ENCODE measurements around the gene LAMA2. TPM values are rescaled to one million over a fixed set of nuclear protein-coding genes. Genes with fewer than 3 reads are reported as not detected.

Gene LAMA2
- total and polyA plus RNA-seq, 4 donors, result 23.9 to 172 (median 78.5) TPM

GRCh38 chr6:129282019-129282418 is 399.1 kb downstream of the LAMA2 start:
- no peak overlapping the region for H3K4me3 ChIP-seq (ENCODE audit: low read depth, low read length)
- peak in 1 of 6 donors; percentile 67 for DNase-seq (ENCODE audit: low read depth in 4 of 6, low spot score in 6 of 6)
- no peak overlapping the region for H3K27ac ChIP-seq (ENCODE audit: low read depth, low read length)

DNA sequence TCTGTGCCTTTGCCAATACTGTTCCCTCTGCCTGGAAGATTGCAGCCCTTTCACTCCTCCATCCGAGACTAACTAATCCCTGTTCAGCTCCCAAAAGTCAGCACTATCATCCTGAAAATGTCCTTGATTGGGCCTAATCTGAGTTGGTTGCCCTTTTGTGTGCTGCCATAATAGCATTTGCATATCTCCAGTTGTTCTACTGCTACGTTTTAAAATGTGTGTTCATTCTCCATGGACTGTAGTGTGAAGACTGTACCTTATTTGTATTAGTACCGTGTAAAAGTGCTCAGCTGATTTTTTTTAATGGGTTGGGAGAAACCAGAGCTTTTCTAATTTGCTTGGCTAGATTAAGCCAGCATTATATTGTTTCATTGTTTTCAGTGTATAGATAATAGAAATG is 401.3 kb downstream of the LAMA2 start:
- no peak for DNase-seq (ENCODE audit: low read depth in 4 of 6, low spot score in 6 of 6)
- no peak overlapping the region for H3K4me3 ChIP-seq (ENCODE audit: low read depth, low read length)
- no peak overlapping the region for H3K27ac ChIP-seq (ENCODE audit: low read depth, low read length)
- no peaks in the 10 kb centered on the region for H3K27me3 ChIP-seq (ENCODE audit: control insufficient read depth, insufficient read depth, low read length)
- WGBS (ENCODE audit: insufficient coverage), result 57% methylated on average over 3 of the region's 3 CpGs
- no peaks in the 10 kb centered on the region for H3K4me1 ChIP-seq (ENCODE audit: control insufficient read depth, insufficient read depth, low read length)
- no peaks in the 10 kb centered on the region for H3K36me3 ChIP-seq (ENCODE audit: control insufficient read depth, insufficient read depth, low read length)
- H3K9me3 ChIP-seq (ENCODE audit: control insufficient read depth, insufficient read depth, low read length), result no peaks in the 10 kb centered on the region

More at GRCh38 chr6:129282019-129282418, 399.1 kb downstream of the LAMA2 start:
- Histone ChIP-seq H3K4me1 (ENCODE audit: control insufficient read depth, insufficient read depth, low read length) (no peaks in the 10 kb centered on the region), H3K9me3 (ENCODE audit: control insufficient read depth, insufficient read depth, low read length) (no peaks in the 10 kb centered on the region), H3K27me3 (ENCODE audit: control insufficient read depth, insufficient read depth, low read length) (no peaks in the 10 kb centered on the region), H3K36me3 (ENCODE audit: control insufficient read depth, insufficient read depth, low read length) (no peaks in the 10 kb centered on the region)

DNA sequence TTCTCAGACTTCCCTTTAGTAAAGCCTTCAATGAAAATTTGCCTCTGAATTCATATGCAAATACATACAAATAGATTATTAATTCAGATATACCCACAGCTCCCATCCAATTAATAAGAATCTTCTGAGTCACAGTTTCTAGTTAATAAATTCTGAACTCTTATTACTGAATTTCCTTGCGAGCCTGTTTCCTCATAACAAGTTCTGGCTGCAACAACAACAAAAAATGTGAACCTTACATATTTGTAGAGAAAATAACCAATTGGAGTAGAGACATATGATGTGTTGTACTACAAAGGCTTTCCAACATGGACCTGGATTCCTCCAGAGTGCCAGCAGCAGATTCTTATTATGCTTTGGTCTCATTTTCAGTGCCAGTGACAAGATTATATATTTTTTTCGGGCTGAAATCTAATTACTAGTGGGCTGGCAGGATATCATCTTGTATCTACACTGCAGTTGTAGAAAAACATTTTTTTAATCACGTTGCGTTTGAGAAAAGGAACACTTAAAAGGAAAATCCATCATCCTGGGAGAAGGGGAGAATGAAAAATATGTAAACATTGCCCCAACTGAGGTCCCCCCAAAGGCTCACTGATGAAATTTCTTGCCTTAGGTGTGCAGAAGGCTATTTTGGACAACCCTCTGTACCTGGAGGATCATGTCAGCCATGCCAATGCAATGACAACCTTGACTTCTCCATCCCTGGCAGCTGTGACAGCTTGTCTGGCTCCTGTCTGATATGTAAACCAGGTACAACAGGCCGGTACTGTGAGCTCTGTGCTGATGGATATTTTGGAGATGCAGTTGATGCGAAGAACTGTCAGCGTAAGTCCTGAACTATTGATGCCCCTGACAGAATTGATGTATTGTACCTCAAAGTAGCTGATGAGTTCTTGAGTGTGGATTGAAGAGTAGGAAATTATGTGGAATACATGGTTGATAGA is 404.6 kb downstream of the LAMA2 start:
- WGBS (ENCODE audit: insufficient coverage), result 98% methylated on average over 4 of the region's 7 CpGs
- Histone ChIP-seq H3K9me3 (ENCODE audit: control insufficient read depth, insufficient read depth, low read length) (no peaks in the 10 kb centered on the region), H3K27ac (ENCODE audit: low read depth, low read length) (no peak overlapping the region), H3K27me3 (ENCODE audit: control insufficient read depth, insufficient read depth, low read length) (no peaks in the 10 kb centered on the region), H3K4me1 (ENCODE audit: control insufficient read depth, insufficient read depth, low read length) (no peaks in the 10 kb centered on the region), H3K36me3 (ENCODE audit: control insufficient read depth, insufficient read depth, low read length) (no peaks in the 10 kb centered on the region), H3K4me3 (ENCODE audit: low read depth, low read length) (no peak overlapping the region)
- DNase-seq (ENCODE audit: low read depth in 4 of 6, low spot score in 6 of 6), result peak in 1 of 6 donors; percentile 55

DNA sequence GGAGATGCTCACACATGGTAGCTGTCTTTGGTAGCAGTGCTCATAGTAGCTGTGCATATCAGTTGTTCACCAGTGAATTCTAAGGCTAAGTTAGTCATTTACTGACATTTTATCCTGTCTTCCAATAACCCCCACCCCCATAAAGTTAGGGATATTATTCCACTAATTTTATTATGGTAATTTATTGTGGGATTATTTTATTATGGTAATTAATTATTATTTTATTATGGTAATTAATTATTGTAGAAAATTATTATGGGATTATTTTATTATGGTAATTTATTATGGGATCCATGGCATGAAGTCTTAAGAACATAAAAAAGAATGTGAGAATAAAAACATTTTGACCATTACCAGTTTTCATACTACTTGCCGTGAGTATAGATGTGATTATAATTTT is 406.5 kb downstream of the LAMA2 start:
- H3K27me3 ChIP-seq (ENCODE audit: control insufficient read depth, insufficient read depth, low read length), result no peaks in the 10 kb centered on the region
- H3K27ac ChIP-seq (ENCODE audit: low read depth, low read length), result no peak overlapping the region
- H3K9me3 ChIP-seq (ENCODE audit: control insufficient read depth, insufficient read depth, low read length), result no peaks in the 10 kb centered on the region
- WGBS (ENCODE audit: insufficient coverage), result no CpG with 5 or more reads among the region's 1 CpG
- DNase-seq (ENCODE audit: low read depth in 4 of 6, low spot score in 6 of 6), result no peak
- H3K4me3 ChIP-seq (ENCODE audit: low read depth, low read length), result no peak overlapping the region
- no peaks in the 10 kb centered on the region for H3K4me1 ChIP-seq (ENCODE audit: control insufficient read depth, insufficient read depth, low read length)
- no peaks in the 10 kb centered on the region for H3K36me3 ChIP-seq (ENCODE audit: control insufficient read depth, insufficient read depth, low read length)

DNA sequence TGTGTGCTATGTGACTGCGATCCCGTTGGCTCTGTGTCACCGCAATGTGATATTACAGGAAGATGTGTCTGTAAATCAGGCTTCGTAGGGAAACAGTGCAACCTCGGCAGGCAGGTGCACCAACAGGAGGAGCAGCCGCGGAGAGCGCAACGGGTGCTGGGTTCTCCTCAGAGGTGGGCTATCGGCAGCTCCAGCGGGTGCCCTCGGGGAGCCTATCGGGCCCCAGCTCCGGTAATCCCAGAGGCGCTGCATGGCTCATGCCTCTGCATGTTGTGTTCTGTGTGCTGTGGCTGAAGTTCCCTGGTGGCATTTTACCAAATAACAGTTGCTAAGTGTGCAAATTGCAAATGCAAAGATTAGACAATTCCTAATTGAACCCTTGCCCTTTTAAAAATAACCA is 409.9 kb downstream of the LAMA2 start:
- no peaks in the 10 kb centered on the region for H3K36me3 ChIP-seq (ENCODE audit: control insufficient read depth, insufficient read depth, low read length)
- DNase-seq (ENCODE audit: low read depth in 4 of 6, low spot score in 6 of 6), result no peak
- H3K27ac ChIP-seq (ENCODE audit: low read depth, low read length), result no peak overlapping the region

DNA sequence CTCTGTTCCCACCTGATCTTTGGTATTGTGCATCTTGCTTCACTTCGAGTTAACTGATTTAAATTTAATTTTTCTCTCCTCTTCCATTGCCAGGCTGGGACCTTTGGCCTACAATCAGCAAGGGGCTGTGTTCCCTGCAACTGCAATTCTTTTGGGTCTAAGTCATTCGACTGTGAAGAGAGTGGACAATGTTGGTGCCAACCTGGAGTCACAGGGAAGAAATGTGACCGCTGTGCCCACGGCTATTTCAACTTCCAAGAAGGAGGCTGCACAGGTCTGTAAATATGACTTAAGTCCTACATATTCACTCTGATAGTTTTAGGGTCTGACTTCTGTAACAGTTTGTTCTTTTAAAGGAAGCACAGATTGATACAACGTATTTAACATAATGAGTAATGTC is 414.7 kb downstream of the LAMA2 start:
- Histone ChIP-seq H3K4me1 (ENCODE audit: control insufficient read depth, insufficient read depth, low read length) (no peaks in the 10 kb centered on the region), H3K27ac (ENCODE audit: low read depth, low read length) (no peak overlapping the region), H3K36me3 (ENCODE audit: control insufficient read depth, insufficient read depth, low read length) (no peaks in the 10 kb centered on the region), H3K9me3 (ENCODE audit: control insufficient read depth, insufficient read depth, low read length) (no peaks in the 10 kb centered on the region), H3K27me3 (ENCODE audit: control insufficient read depth, insufficient read depth, low read length) (no peaks in the 10 kb centered on the region), H3K4me3 (ENCODE audit: low read depth, low read length) (no peak overlapping the region)
- DNase-seq (ENCODE audit: low read depth in 4 of 6, low spot score in 6 of 6), result no peak
- WGBS (ENCODE audit: insufficient coverage), result 80% methylated on average over 1 of the region's 5 CpGs

More for the DNA sequence above, 409.9 kb downstream of the LAMA2 start:
- 94% methylated on average over 10 of the region's 15 CpGs for WGBS (ENCODE audit: insufficient coverage)
- Histone ChIP-seq H3K9me3 (ENCODE audit: control insufficient read depth, insufficient read depth, low read length) (no peaks in the 10 kb centered on the region), H3K27me3 (ENCODE audit: control insufficient read depth, insufficient read depth, low read length) (no peaks in the 10 kb centered on the region), H3K4me3 (ENCODE audit: low read depth, low read length) (no peak overlapping the region), H3K4me1 (ENCODE audit: control insufficient read depth, insufficient read depth, low read length) (no peaks in the 10 kb centered on the region)

DNA sequence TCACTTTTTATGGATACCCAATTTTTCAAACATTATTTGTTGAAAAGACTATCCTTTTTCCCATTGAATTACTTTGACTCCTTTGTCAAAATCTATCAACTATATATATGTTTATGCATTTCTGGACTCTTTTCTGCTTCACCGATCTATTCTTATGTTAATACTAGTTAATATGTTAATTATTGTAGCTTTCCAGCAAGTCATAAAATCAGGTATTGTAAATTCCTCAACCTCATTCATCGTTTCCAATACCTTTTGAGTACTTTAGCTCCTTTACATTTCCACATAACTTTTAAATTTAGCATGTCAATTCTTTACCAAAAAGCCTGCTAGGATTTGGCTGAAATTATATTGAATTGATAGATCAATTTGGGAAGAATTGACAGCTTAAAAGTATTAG is 419.7 kb downstream of the LAMA2 start:
- no peaks in the 10 kb centered on the region for H3K9me3 ChIP-seq (ENCODE audit: control insufficient read depth, insufficient read depth, low read length)
- no peak overlapping the region for H3K4me3 ChIP-seq (ENCODE audit: low read depth, low read length)
- no peak overlapping the region for H3K27ac ChIP-seq (ENCODE audit: low read depth, low read length)
- WGBS (ENCODE audit: insufficient coverage), result no CpG with 5 or more reads among the region's 2 CpGs
- no peak for DNase-seq (ENCODE audit: low read depth in 4 of 6, low spot score in 6 of 6)
- H3K36me3 ChIP-seq (ENCODE audit: control insufficient read depth, insufficient read depth, low read length), result no peaks in the 10 kb centered on the region
- no peaks in the 10 kb centered on the region for H3K27me3 ChIP-seq (ENCODE audit: control insufficient read depth, insufficient read depth, low read length)
- no peaks in the 10 kb centered on the region for H3K4me1 ChIP-seq (ENCODE audit: control insufficient read depth, insufficient read depth, low read length)

DNA sequence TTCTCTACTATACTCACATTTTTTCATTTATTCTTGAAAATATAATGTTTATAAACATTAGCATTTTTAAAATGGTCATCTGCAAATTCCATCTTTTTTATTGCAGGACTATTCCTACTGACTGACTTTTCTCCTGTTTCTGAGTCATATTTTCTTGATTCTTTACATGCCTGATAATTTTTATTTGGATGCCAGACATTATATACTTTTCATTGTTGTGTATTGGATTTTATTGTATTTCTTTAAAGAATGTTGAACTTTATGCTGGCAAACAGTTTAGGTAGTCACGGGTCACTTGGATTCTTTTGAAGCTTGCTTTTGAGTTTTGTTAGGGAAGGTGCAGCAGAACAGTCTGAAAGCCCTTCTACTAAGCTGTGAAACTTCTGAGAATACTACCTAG is 423.9 kb downstream of the LAMA2 start:
- no peaks in the 10 kb centered on the region for H3K27me3 ChIP-seq (ENCODE audit: control insufficient read depth, insufficient read depth, low read length)
- no peak overlapping the region for H3K4me3 ChIP-seq (ENCODE audit: low read depth, low read length)
- H3K9me3 ChIP-seq (ENCODE audit: control insufficient read depth, insufficient read depth, low read length), result no peaks in the 10 kb centered on the region
- no peaks in the 10 kb centered on the region for H3K36me3 ChIP-seq (ENCODE audit: control insufficient read depth, insufficient read depth, low read length)
- no peak overlapping the region for H3K27ac ChIP-seq (ENCODE audit: low read depth, low read length)
- no peak for DNase-seq (ENCODE audit: low read depth in 4 of 6, low spot score in 6 of 6)
- no peaks in the 10 kb centered on the region for H3K4me1 ChIP-seq (ENCODE audit: control insufficient read depth, insufficient read depth, low read length)
- WGBS (ENCODE audit: insufficient coverage), result no CpG with 5 or more reads among the region's 1 CpG

- H3K4me1 ChIP-seq (ENCODE audit: control insufficient read depth, insufficient read depth, low read length), result no peaks in the 10 kb centered on the region
- no peaks in the 10 kb centered on the region for H3K27me3 ChIP-seq (ENCODE audit: control insufficient read depth, insufficient read depth, low read length)
- no CpG with 5 or more reads among the region's 2 CpGs for WGBS (ENCODE audit: insufficient coverage)
- H3K9me3 ChIP-seq (ENCODE audit: control insufficient read depth, insufficient read depth, low read length), result no peaks in the 10 kb centered on the region
- H3K27ac ChIP-seq (ENCODE audit: low read depth, low read length), result no peak overlapping the region
- H3K4me3 ChIP-seq (ENCODE audit: low read depth, low read length), result no peak overlapping the region
- DNase-seq (ENCODE audit: low read depth in 4 of 6, low spot score in 6 of 6), result no peak
- H3K36me3 ChIP-seq (ENCODE audit: control insufficient read depth, insufficient read depth, low read length), result no peaks in the 10 kb centered on the region
Observed at GRCh38 chr6:129307845-129308244, 424.9 kb downstream of the LAMA2 start.

DNA sequence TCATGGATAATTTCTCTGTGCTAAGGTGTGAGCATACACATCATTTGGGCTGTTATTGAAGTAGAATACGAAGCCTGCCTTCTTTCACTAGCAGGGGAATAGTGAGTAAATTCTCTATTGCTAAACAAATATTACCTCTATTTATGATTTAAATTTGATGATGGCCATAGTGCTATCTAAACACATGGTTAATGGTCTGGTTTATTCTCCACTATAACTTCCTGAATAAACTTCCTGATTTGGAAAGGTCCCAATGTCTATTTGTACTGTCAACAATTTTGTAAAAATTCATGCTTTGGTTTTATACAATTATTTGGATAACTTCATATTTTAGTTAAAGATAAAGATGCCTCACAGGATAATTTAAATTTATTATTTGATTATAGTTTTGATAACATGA is 426.2 kb downstream of the LAMA2 start:
- no CpG with 5 or more reads among the region's 1 CpG for WGBS (ENCODE audit: insufficient coverage)
- Histone ChIP-seq H3K4me3 (ENCODE audit: low read depth, low read length) (no peak overlapping the region), H3K27me3 (ENCODE audit: control insufficient read depth, insufficient read depth, low read length) (no peaks in the 10 kb centered on the region), H3K4me1 (ENCODE audit: control insufficient read depth, insufficient read depth, low read length) (no peaks in the 10 kb centered on the region), H3K36me3 (ENCODE audit: control insufficient read depth, insufficient read depth, low read length) (no peaks in the 10 kb centered on the region), H3K9me3 (ENCODE audit: control insufficient read depth, insufficient read depth, low read length) (no peaks in the 10 kb centered on the region), H3K27ac (ENCODE audit: low read depth, low read length) (no peak overlapping the region)
- DNase-seq (ENCODE audit: low read depth in 4 of 6, low spot score in 6 of 6), result no peak
